ENCODE data around the gene CACNB2. TPM values are rescaled to one million over a fixed set of nuclear protein-coding genes. Genes with fewer than 3 reads are reported as not detected.
"Not testable (repeated sequence)": the region's sequence is repeated elsewhere in the genome, so short reads cannot be mapped to it uniquely, and the experiment has no call there.

Gene CACNB2
- total RNA-seq, 1 donor from 2014 or later: 55.9 TPM

- intact Hi-C loops (cut with micrococcal nuclease): no loop called here
- DNase-seq (no peak), ATAC-seq (no peak)
Observed at GRCh38 chr10:18563003-18563726, 422.9 kb downstream of the CACNB2 start.

- intact Hi-C loops (cut with micrococcal nuclease): no loop called here
- ATAC-seq (no peak), DNase-seq (no peak)
Observed at GRCh38 chr10:18565006-18565405, 424.8 kb downstream of the CACNB2 start.

- intact Hi-C loops (cut with micrococcal nuclease): no loop called here
- DNase-seq (no peak), ATAC-seq (no peak)
Observed at GRCh38 chr10:18566177-18566576, 426.0 kb downstream of the CACNB2 start.

DNA sequence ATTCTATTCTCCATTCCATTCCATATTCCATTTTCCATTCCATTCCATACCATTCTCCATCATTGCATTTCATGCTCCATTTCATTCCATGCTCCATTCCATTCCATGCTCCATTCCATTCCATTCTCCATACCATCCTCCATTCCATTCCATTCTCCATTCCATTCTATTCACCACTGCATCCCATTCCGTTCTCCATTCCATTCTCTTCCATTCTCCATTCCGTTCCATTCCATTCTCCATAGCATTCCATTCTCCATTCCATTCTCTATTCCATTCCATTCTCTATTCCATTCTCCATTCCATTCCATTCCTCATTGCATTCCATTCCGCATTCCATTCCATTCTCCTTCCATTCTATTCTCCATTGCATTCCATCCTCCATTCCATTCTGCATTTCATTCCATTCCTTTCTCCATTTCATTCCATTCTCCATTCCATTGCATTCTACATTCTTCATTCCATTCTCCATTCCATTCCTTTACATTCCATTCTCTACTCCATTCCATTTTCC is 427.2 kb downstream of the CACNB2 start:
- no peak for ATAC-seq
- intact Hi-C loops (cut with micrococcal nuclease): no loop called here
- DNase-seq: no peak

GRCh38 chr10:18570386-18570785 is 430.2 kb downstream of the CACNB2 start:
- intact Hi-C loops (cut with micrococcal nuclease); DNase-seq; ATAC-seq: not testable (repeated sequence)

DNA sequence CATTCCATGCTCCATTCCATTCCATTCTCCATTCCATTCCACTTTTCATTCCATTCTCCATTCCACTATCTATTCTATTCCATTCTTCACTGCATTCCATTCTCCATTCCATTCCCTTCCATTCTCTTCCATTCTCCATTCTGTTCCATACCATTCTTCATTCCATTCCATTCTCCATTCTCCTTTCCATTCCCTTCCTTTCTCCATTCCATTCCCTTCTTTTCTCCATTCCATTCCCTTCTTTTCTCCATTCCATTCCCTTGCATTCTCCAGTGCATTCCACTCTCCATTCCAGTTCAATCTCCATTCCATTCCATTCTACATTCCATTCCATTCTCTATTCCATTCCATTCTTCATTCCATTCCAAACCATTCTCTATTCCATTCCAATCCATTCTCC is 430.9 kb downstream of the CACNB2 start:
- intact Hi-C loops (cut with micrococcal nuclease): no loop called here
- ATAC-seq (no peak), DNase-seq (no peak)

DNA sequence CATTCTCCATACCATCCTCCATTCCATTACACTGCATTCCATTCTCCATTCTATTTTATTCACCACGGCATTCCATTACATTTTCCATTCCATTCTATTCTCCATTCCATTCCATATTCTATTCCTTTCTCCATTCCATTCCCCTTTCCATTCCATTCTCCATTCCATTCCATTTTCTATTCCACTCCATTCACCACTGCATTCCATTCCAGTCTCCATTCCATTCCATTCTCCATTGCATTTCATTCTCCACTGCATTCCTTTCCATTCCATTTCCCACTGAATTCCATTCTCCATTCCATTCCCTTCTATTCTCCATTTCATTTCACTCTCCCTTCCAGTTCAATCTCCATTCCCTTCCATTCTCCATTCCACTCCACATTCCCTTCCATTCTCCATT is 431.6 kb downstream of the CACNB2 start:
- ATAC-seq (no peak), DNase-seq (no peak)
- intact Hi-C loops (cut with micrococcal nuclease): no loop called here

- intact Hi-C loops (cut with micrococcal nuclease): no loop called here
- DNase-seq (no peak), ATAC-seq (no peak)
Observed at GRCh38 chr10:18572959-18573561, 432.8 kb downstream of the CACNB2 start.

DNA sequence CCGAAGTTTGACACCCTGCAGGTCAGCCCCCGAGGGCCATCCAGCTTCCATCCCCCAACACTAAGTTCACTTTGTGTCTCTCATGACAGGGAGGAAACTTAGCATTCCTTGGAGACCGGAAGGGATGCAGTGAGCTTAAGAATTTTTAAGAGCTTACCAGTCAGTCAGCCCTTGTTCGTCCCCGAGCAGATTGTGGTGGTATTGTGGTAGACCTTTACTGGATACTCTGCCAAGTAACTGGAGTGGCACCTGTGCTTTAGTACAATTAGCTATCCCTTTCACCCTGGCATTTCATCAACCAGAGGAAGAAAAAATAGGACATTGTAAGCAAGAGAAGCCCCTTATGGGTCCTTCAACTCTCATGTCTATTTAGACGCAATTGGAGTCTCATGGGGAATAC is 436.4 kb downstream of the CACNB2 start:
- DNase-seq: no peak
- ATAC-seq: no peak
- intact Hi-C loops (cut with micrococcal nuclease): no loop called here

DNA sequence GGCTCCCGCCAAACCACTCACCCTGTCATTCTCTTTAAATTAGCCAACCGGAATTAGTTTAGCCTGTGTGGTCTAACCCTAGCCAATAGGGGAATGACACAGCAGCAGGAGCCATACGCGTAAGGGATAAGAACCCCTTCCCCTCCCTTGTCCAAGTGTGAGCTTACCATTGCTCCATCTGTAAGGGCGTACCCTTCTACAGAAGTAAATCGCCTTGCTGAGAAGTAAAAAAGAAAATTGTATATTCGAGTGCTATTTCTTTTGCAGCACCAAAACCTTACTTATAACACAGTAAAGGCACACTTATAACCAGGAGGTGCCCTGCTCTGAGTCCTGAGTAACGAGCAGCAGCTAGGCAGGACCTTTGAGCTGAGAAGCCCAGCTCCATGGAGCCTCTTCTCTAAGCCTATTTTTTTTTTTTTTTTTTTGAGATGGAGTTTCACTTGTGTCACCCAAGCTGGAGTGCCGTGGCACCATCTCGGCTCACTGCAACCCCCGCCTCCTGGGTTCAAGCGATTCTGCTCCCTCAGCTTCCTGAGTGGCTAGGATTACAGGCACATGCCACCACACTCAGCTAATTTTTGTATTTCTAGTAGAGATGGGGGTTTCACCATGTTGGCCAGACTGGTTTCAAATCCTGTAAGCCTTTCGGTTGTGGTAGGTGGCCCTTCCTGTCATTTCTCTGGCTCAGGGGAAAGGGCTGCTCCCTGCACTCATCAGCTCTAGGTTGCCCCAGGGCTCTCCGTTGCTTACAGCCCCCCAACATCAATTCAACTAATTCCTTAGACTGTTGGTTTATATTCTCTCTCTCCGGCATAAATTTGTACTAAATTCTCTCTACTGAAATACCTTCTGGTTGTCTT is 437.8 kb downstream of the CACNB2 start:
- ATAC-seq (no peak), DNase-seq (no peak)
- intact Hi-C loops (cut with micrococcal nuclease): no loop called here

- intact Hi-C loops (cut with micrococcal nuclease): no loop called here
- ATAC-seq (no peak), DNase-seq (no peak)
Observed at GRCh38 chr10:18582803-18583202, 442.6 kb downstream of the CACNB2 start.

- ATAC-seq: no peak
- DNase-seq: no peak
- intact Hi-C loops (cut with micrococcal nuclease): no loop called here
Observed at GRCh38 chr10:18583575-18584270, 443.5 kb downstream of the CACNB2 start.

GRCh38 chr10:18586637-18587036 is 446.4 kb downstream of the CACNB2 start:
- ATAC-seq; DNase-seq; intact Hi-C loops (cut with micrococcal nuclease): not testable (repeated sequence)

- ATAC-seq; intact Hi-C loops (cut with micrococcal nuclease); DNase-seq: not testable (repeated sequence)
Observed at GRCh38 chr10:18591141-18591540, 450.9 kb downstream of the CACNB2 start.

Other genes starting within 250 kb of the CACNB2 start
- gene SLC39A12, start 188.5 kb upstream of the CACNB2 start, total RNA-seq: not detected

All from left ventricle myocardium superior (tissue), 1 donor.